A549 (cell line): ENCODE measurements around the gene MESP1. TPM values are rescaled to one million over a fixed set of nuclear protein-coding genes. Genes with fewer than 3 reads are reported as not detected.

Experiments used
- ATAC-seq, 2 experiments: fragments of 200-7000 bp in 1 of 2; fragments of >200 bp in 1 of 2; cut with Nextera tagmentation in 1 of 2; cut with Tn5 transposase in 1 of 2; 3 replicates each; pipeline versions ENCODE4 v1.8.0 to v1.9.1; 2018 to 2020; ENCODE audit warnings: mild to moderate bottlenecking in 1 of 2, moderate library complexity in 1 of 2
- CTCF ChIA-PET: fragments of 300-600 bp; sonication (Branson Sonifier 250); formaldehyde crosslinking; extraction: SDS; loops from one replicate; lab custom pipeline; 2021; ENCODE audit warnings: antibody characterized with exemption, inconsistent platforms; lab: Yijun Ruan, JAX
- POLR2A ChIA-PET: fragments of 350-600 bp; formaldehyde crosslinking; extraction: SDS; loops from one replicate; lab custom pipeline; 2021; ENCODE audit warnings: antibody characterized with exemption, inconsistent platforms; lab: Yijun Ruan, JAX
- DNase-seq, 2 experiments: peaks; one replicate each; pipeline versions ENCODE4 v3.0.0 to v3.0.0-alpha.2; 2011 to 2016; ENCODE audit warnings: low read depth in 1 of 2, low spot score in 1 of 2
- FAIRE-seq: peaks from 2 replicates; lab custom pipeline; 2011; peaks lifted over from hg19 to GRCh38; lab: Jason Lieb, UNC
- H3K27ac ChIP-seq, 2 experiments: fragments of >200 bp; sonication (Bioruptor Twin); formaldehyde crosslinking; 3 replicates each; pipeline ENCODE4 v1.5.1; 2016 to 2017
- H3K4me1 ChIP-seq: fragments of >200 bp; sonication (Bioruptor Twin); formaldehyde crosslinking; 3 replicates; pipeline ENCODE4 v1.6.1; 2016
- H3K4me2 ChIP-seq: fragments of >200 bp; sonication (Bioruptor Twin); formaldehyde crosslinking; 3 replicates; pipeline ENCODE4 v1.6.1; 2016
- H3K4me3 ChIP-seq: fragments of >200 bp; sonication (Bioruptor Twin); formaldehyde crosslinking; 3 replicates; pipeline ENCODE4 v1.5.1; 2016
- H3K9me3 ChIP-seq: fragments of >200 bp; sonication (Bioruptor Twin); formaldehyde crosslinking; 3 replicates; pipeline ENCODE4 v1.6.1; 2016
- BHLHE40 ChIP-seq: IDR thresholded peaks from 2 replicates; pipeline ENCODE4 v1.6.1; 2012; ENCODE audit warnings: low read depth, low read length, inconsistent platforms
- CBX2 ChIP-seq: fragments of 200-600 bp; sonication (generic); IDR thresholded peaks from 2 replicates; pipeline ENCODE4 v1.6.1; 2016; ENCODE audit warnings: low read depth, mild to moderate bottlenecking, borderline replicate concordance
- EHF ChIP-seq: fragments of 250-450 bp; sonication (Bioruptor Pico); IDR thresholded peaks from 2 replicates; pipeline ENCODE4 v1.5.0; 2020; ENCODE audit warnings: mild to moderate bottlenecking
- ELK1 ChIP-seq: fragments of 150-350 bp; IDR thresholded peaks from 2 replicates; pipeline ENCODE4 v1.6.1; 2014; ENCODE audit warnings: low read depth, mild to moderate bottlenecking, low read length
- ESRRA ChIP-seq: fragments of 150-350 bp; IDR thresholded peaks from 2 replicates; pipeline ENCODE4 v1.6.1; 2014; ENCODE audit warnings: mild to moderate bottlenecking, low read length, borderline replicate concordance
- FOXS1 ChIP-seq: fragments of 250-450 bp; sonication (Bioruptor Pico); IDR thresholded peaks from 2 replicates; pipeline ENCODE4 v1.5.0; 2020; ENCODE audit warnings: mild to moderate bottlenecking, moderate library complexity
- HES2 ChIP-seq: fragments of >200 bp; sonication (Bioruptor Twin); formaldehyde crosslinking; IDR thresholded peaks from 2 replicates; pipeline ENCODE4 v1.6.1; 2016
- HEYL ChIP-seq: fragments of 250-450 bp; sonication (Bioruptor Pico); IDR thresholded peaks from 2 replicates; pipeline ENCODE4 v1.8.0; 2021; ENCODE audit warnings: mild to moderate bottlenecking, moderate library complexity
- HOXB5 ChIP-seq: fragments of 250-450 bp; sonication (Bioruptor Pico); IDR thresholded peaks from 2 replicates; pipeline ENCODE4 v1.5.0; 2020; ENCODE audit warnings: mild to moderate bottlenecking, moderate library complexity
- NPAS2 ChIP-seq: fragments of 250-450 bp; sonication (Bioruptor Pico); IDR thresholded peaks from 2 replicates; pipeline ENCODE4 v1.8.0; 2022; ENCODE audit warnings: mild to moderate bottlenecking, moderate library complexity, borderline replicate concordance
- NR3C1 ChIP-seq: fragments of >200 bp; sonication (Bioruptor Twin); formaldehyde crosslinking; IDR thresholded peaks from 3 replicates; pipeline ENCODE4 v1.6.1; 2017
- POLR2AphosphoS2 ChIP-seq: conservative IDR thresholded peaks from 2 replicates; pipeline ENCODE4 v1.6.1; 2012; ENCODE audit warnings: low read length, improper control_type of control experiment, inconsistent platforms
- ZC3H11A ChIP-seq: fragments of 450-650 bp; IDR thresholded peaks from 2 replicates; pipeline ENCODE4 v1.6.1; 2014; ENCODE audit warnings: antibody characterized with exemption, mild to moderate bottlenecking
- WGBS: methylation state at CpG from one replicate; pipeline ENCODE4 v1.1.6; 2017; ENCODE audit errors: missing lambda C conversion rate; 5-methylcytosine and 5-hydroxymethylcytosine counted together
- polyA plus RNA-seq, 4 experiments: library from polyadenylated mRNA; depleted of rRNA in 3 of 4; stranded (reverse); fragments of >200 nt; fragmentation: RNase III in 1 of 4; extraction: RNeasy Plus Mini Kit Qiagen cat#74134 plus additional on column Dnase treatment in 1 of 4; gene quantifications; 2 replicates in 3 of 4; 3 replicates in 1 of 4; pipeline ENCODE4 v1.2.3, GENCODE V29; 2011 to 2017
- TF ChIP-seq, protein P1 (sequence below): IDR thresholded peaks from 2 replicates; pipeline ENCODE4 v1.6.1; 2012
- TF ChIP-seq, protein P2 (sequence below): fragments of 250-450 bp; sonication (Bioruptor Pico); IDR thresholded peaks from 2 replicates; pipeline ENCODE4 v1.5.0; 2021; ENCODE audit warnings: mild to moderate bottlenecking, moderate library complexity, borderline replicate concordance
- TF ChIP-seq, protein P3 (sequence below): fragments of >200 bp; sonication (Bioruptor Twin); formaldehyde crosslinking; IDR thresholded peaks from 3 replicates; pipeline ENCODE4 v1.6.1; 2016

MESP1 gene
- polyA plus RNA-seq, 2 of the 4 experiments (the other 2 are of a cell fraction) = 1.2 to 2.7 TPM

GRCh38 chr15:89784686-89784960 is 33.6 kb upstream of the MESP1 start:
- no peak for DNase-seq
- peaks cover 22% of the 10 kb centered on the region for H3K9me3 ChIP-seq
- no peak for ATAC-seq
- no peak overlapping the region for H3K4me3 ChIP-seq
- peaks cover 37% of the 10 kb centered on the region for H3K4me1 ChIP-seq
- ChIA-PET CTCF (interaction anchor here (1.6 to 3.1 kb wide), 5 partner anchors 11 to 90 kb away, joined by 4 to 19 read pairs (median 18); no protein-coding TSS in a partner anchor), POLR2A (no interaction called here)
- H3K4me2 ChIP-seq = no peak overlapping the region
- peak overlapping the region; percentile 60 to 79; a peak in 4 of 6 replicates for H3K27ac ChIP-seq
- no peak for FAIRE-seq
- TF ChIP-seq, protein P1, sequence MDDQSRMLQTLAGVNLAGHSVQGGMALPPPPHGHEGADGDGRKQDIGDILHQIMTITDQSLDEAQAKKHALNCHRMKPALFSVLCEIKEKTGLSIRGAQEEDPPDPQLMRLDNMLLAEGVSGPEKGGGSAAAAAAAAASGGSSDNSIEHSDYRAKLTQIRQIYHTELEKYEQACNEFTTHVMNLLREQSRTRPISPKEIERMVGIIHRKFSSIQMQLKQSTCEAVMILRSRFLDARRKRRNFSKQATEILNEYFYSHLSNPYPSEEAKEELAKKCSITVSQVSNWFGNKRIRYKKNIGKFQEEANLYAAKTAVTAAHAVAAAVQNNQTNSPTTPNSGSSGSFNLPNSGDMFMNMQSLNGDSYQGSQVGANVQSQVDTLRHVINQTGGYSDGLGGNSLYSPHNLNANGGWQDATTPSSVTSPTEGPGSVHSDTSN = no peak
- TF ChIP-seq ESRRA (no peak), BHLHE40 (no peak), ELK1 (no peak), HOXB5 (no peak), FOXS1 (CRISPR knock-in tag) (no peak), ZC3H11A (no peak), POLR2AphosphoS2 (no peak), CBX2 (no peak), HEYL (CRISPR knock-in tag) (no peak), HES2 (no peak), EHF (CRISPR knock-in tag) (no peak), NR3C1 (no peak)
- TF ChIP-seq, protein P2, sequence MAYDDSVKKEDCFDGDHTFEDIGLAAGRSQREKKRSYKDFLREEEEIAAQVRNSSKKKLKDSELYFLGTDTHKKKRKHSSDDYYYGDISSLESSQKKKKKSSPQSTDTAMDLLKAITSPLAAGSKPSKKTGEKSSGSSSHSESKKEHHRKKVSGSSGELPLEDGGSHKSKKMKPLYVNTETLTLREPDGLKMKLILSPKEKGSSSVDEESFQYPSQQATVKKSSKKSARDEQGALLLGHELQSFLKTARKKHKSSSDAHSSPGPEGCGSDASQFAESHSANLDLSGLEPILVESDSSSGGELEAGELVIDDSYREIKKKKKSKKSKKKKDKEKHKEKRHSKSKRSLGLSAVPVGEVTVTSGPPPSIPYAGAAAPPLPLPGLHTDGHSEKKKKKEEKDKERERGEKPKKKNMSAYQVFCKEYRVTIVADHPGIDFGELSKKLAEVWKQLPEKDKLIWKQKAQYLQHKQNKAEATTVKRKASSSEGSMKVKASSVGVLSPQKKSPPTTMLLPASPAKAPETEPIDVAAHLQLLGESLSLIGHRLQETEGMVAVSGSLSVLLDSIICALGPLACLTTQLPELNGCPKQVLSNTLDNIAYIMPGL (CRISPR knock-in tag) = no peak
- WGBS = 90% methylated on average over 7 of the region's 7 CpGs

- H3K9me3 ChIP-seq = peaks cover 22% of the 10 kb centered on the region
- WGBS = 92% methylated on average over 15 of the region's 15 CpGs
- FAIRE-seq = no peak
- ATAC-seq = peak in 1 of 2 experiments; percentile 12; a peak in 3 of 6 replicates
- H3K27ac ChIP-seq = peak overlapping the region; percentile 60 to 79; a peak in 4 of 6 replicates
- peaks cover 37% of the 10 kb centered on the region for H3K4me1 ChIP-seq
- no peak for DNase-seq
- no peak overlapping the region for H3K4me3 ChIP-seq
- no peak for TF ChIP-seq NPAS2 (CRISPR knock-in tag)
- TF ChIP-seq, protein P3, sequence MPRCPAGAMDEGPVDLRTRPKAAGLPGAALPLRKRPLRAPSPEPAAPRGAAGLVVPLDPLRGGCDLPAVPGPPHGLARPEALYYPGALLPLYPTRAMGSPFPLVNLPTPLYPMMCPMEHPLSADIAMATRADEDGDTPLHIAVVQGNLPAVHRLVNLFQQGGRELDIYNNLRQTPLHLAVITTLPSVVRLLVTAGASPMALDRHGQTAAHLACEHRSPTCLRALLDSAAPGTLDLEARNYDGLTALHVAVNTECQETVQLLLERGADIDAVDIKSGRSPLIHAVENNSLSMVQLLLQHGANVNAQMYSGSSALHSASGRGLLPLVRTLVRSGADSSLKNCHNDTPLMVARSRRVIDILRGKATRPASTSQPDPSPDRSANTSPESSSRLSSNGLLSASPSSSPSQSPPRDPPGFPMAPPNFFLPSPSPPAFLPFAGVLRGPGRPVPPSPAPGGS = no peak
- TF ChIP-seq, all 56 proteins: peak for 0
- POLR2A ChIA-PET = no interaction called here
- H3K4me2 ChIP-seq = no peak overlapping the region
- CTCF ChIA-PET = interaction anchor here (1.4 to 3.1 kb wide), 8 partner anchors 9 to 90 kb away, joined by 4 to 19 read pairs (median 6); partner anchors contain the start of gene MESP1
Observed at GRCh38 chr15:89783861-89784685, 33.0 kb upstream of the MESP1 start.
